Measurements from ENCODE around the gene PROM1. TPM values are rescaled to one million over a fixed set of nuclear protein-coding genes. Genes with fewer than 3 reads are reported as not detected.

PROM1 gene
- total and polyA plus RNA-seq, 2 of the 13 experiments (the other 11 are each of a cell fraction or from before 2014, with no cell fraction given), result 3.9 to 16.4 TPM

DNA sequence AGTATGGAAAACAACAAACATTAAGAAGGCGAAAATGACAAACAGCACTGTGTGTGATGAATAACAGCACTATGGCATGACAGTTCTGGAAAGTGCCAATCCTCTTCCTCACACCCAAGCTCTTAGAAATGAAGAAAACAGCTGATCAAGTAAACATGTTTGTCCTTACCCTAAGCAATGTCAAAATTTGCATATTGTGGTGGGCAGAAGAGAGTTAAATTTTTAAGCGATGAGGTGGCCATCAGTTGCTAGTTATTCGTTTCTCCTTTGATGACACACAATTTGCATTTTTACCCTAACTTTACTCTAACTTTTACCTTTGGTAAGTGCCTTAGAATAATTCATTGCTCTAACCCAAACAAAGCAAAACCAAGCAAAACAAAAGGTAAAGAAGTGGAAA, 8.8 kb downstream of the PROM1 start:
- H3K4me3 ChIP-seq (replicated peaks in 1 of 3; ENCODE audit: insufficient read depth in 1 of 3, low read depth in 2 of 3, low read length in 3 of 3), result no peak overlapping the region
- no peak overlapping the region for H3K4me2 ChIP-seq (ENCODE audit: low read depth, low read length)
- POLR2A ChIA-PET, result no interaction called here
- in situ Hi-C loops (cut with HindIII; ENCODE audit: extremely low pct_ligation_motif_present, low pct_unique_long_range_greater_than_20kb) (no loop called here), intact Hi-C loops (cut with micrococcal nuclease; ENCODE audit: unreplicated experiment) (no loop called here)
- CTCF ChIA-PET (ENCODE audit: low intra/inter-chr PET ratio, low total read pairs), result no interaction called here
- no peaks in the 10 kb centered on the region; a peak in 2 of 5 replicates for H3K27me3 ChIP-seq (ENCODE audit: control insufficient read depth in 1 of 2, insufficient read depth in 2 of 2, low read length in 2 of 2)
- DNase-seq (ENCODE audit: low spot score), result no peak
- H3K79me2 ChIP-seq (ENCODE audit: insufficient read depth, low read length), result no peaks in the 10 kb centered on the region
- no peaks in the 10 kb centered on the region; a peak in 1 of 5 replicates for H3K36me3 ChIP-seq (replicated peaks in 1 of 2; ENCODE audit: control insufficient read depth in 1 of 2, insufficient read depth in 2 of 2, low read length in 2 of 2)
- H3K27ac ChIP-seq (ENCODE audit: extremely low read length, insufficient read depth, low read length), result no peak overlapping the region
- H2AFZ ChIP-seq (ENCODE audit: low read length), result no peak overlapping the region
- TF ChIP-seq LCORL (IDR thresholded peaks at IDR 0.05) (no peak), LCORL (CRISPR knock-in tag; IDR thresholded peaks at IDR 0.05) (no peak), EEA1 (CRISPR knock-in tag; IDR thresholded peaks at IDR 0.05; ENCODE audit: borderline replicate concordance) (no peak), KAT2B (IDR thresholded peaks at IDR 0.05; ENCODE audit: borderline replicate concordance, low read depth, low read length) (no peak), HNRNPH1 (optimal IDR thresholded peaks at IDR 0.05; ENCODE audit: low read depth, low read length) (no peak), CC2D1A (CRISPR knock-in tag; IDR thresholded peaks at IDR 0.05) (no peak), SNAI1 (CRISPR knock-in tag; IDR thresholded peaks at IDR 0.05; ENCODE audit: borderline replicate concordance) (no peak), ZNF720 (CRISPR knock-in tag; IDR thresholded peaks at IDR 0.05) (no peak), ZNF230 (CRISPR knock-in tag; IDR thresholded peaks at IDR 0.05) (no peak), ZNF747 (CRISPR knock-in tag; IDR thresholded peaks at IDR 0.05; ENCODE audit: borderline replicate concordance) (no peak), POLR2A (IDR thresholded peaks at IDR 0.05; ENCODE audit: insufficient read depth in 1 of 2, low read depth in 2 of 2, low read length in 2 of 2) (no peak), CHD2 (IDR thresholded peaks at IDR 0.05; ENCODE audit: low read depth, low read length) (no peak), ZNF124 (CRISPR knock-in tag; IDR thresholded peaks at IDR 0.05) (no peak)
- TF ChIP-seq, protein P1, sequence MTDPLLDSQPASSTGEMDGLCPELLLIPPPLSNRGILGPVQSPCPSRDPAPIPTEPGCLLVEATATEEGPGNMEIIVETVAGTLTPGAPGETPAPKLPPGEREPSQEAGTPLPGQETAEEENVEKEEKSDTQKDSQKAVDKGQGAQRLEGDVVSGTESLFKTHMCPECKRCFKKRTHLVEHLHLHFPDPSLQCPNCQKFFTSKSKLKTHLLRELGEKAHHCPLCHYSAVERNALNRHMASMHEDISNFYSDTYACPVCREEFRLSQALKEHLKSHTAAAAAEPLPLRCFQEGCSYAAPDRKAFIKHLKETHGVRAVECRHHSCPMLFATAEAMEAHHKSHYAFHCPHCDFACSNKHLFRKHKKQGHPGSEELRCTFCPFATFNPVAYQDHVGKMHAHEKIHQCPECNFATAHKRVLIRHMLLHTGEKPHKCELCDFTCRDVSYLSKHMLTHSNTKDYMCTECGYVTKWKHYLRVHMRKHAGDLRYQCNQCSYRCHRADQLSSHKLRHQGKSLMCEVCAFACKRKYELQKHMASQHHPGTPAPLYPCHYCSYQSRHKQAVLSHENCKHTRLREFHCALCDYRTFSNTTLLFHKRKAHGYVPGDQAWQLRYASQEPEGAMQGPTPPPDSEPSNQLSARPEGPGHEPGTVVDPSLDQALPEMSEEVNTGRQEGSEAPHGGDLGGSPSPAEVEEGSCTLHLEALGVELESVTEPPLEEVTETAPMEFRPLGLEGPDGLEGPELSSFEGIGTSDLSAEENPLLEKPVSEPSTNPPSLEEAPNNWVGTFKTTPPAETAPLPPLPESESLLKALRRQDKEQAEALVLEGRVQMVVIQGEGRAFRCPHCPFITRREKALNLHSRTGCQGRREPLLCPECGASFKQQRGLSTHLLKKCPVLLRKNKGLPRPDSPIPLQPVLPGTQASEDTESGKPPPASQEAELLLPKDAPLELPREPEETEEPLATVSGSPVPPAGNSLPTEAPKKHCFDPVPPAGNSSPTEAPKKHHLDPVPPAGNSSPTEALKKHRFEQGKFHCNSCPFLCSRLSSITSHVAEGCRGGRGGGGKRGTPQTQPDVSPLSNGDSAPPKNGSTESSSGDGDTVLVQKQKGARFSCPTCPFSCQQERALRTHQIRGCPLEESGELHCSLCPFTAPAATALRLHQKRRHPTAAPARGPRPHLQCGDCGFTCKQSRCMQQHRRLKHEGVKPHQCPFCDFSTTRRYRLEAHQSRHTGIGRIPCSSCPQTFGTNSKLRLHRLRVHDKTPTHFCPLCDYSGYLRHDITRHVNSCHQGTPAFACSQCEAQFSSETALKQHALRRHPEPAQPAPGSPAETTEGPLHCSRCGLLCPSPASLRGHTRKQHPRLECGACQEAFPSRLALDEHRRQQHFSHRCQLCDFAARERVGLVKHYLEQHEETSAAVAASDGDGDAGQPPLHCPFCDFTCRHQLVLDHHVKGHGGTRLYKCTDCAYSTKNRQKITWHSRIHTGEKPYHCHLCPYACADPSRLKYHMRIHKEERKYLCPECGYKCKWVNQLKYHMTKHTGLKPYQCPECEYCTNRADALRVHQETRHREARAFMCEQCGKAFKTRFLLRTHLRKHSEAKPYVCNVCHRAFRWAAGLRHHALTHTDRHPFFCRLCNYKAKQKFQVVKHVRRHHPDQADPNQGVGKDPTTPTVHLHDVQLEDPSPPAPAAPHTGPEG (CRISPR knock-in tag; IDR thresholded peaks at IDR 0.05), result no peak
- TF ChIP-seq, protein P2, sequence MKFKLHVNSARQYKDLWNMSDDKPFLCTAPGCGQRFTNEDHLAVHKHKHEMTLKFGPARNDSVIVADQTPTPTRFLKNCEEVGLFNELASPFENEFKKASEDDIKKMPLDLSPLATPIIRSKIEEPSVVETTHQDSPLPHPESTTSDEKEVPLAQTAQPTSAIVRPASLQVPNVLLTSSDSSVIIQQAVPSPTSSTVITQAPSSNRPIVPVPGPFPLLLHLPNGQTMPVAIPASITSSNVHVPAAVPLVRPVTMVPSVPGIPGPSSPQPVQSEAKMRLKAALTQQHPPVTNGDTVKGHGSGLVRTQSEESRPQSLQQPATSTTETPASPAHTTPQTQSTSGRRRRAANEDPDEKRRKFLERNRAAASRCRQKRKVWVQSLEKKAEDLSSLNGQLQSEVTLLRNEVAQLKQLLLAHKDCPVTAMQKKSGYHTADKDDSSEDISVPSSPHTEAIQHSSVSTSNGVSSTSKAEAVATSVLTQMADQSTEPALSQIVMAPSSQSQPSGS (CRISPR knock-in tag; IDR thresholded peaks at IDR 0.05), result no peak
- TF ChIP-seq, protein P3, sequence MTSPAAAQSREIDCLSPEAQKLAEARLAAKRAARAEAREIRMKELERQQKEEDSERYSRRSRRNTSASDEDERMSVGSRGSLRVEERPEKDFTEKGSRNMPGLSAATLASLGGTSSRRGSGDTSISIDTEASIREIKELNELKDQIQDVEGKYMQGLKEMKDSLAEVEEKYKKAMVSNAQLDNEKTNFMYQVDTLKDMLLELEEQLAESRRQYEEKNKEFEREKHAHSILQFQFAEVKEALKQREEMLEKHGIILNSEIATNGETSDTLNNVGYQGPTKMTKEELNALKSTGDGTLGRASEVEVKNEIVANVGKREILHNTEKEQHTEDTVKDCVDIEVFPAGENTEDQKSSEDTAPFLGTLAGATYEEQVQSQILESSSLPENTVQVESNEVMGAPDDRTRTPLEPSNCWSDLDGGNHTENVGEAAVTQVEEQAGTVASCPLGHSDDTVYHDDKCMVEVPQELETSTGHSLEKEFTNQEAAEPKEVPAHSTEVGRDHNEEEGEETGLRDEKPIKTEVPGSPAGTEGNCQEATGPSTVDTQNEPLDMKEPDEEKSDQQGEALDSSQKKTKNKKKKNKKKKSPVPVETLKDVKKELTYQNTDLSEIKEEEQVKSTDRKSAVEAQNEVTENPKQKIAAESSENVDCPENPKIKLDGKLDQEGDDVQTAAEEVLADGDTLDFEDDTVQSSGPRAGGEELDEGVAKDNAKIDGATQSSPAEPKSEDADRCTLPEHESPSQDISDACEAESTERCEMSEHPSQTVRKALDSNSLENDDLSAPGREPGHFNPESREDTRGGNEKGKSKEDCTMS (CRISPR knock-in tag; conservative IDR thresholded peaks at IDR 0.05), result no peak
- WGBS (ENCODE audit: low lambda C conversion rate), result 66% methylated on average over 3 of the region's 3 CpGs
- no peak for FAIRE-seq
- no peaks in the 10 kb centered on the region for H4K20me1 ChIP-seq (ENCODE audit: insufficient read depth, low read length)
- ATAC-seq, result no peak
- no peaks in the 10 kb centered on the region for H3K9me3 ChIP-seq (ENCODE audit: low read length)
- H3K4me1 ChIP-seq (ENCODE audit: insufficient read depth, low read length), result 0 out of 2 replicates have a peak, but pooled peaks cover 6% of the 10 kb centered on the region
- no peak overlapping the region for H3K9ac ChIP-seq (ENCODE audit: insufficient read depth, low read depth, low read length)
- BruUV-seq (replicated peaks), result no TSS peak

Data from HepG2 (cell line).